ENCODE data around the gene APPL1.

GRCh38 chr3:57283334-57283733 lies 55.8 kb downstream of the APPL1 start:
- TF ChIP-seq EZH2 (IDR thresholded peaks at IDR 0.05; ENCODE audit: borderline replicate concordance) (no peak), CTCF (IDR thresholded peaks at IDR 0.05; ENCODE audit: poor library complexity) (no peak)

All from hepatocyte (in vitro differentiated cells).